KBM-7 (cell line): ENCODE measurements around the gene GSAP.

Experiments used
- DNase-seq: peaks from one replicate; pipeline ENCODE4 v3.0.0-alpha.2; 2015
- in situ Hi-C: fragments of 300-500 bp; cut with MboI; formaldehyde crosslinking; loops from 2 replicates; pipeline ENCODE4 v1.14.3; 2020; ENCODE audit warnings: low sequenced_read_pairs, low pct_unique_long_range_greater_than_20kb, mixed read lengths

GSAP gene

GRCh38 chr7:77413861-77414424 lies 2.2 kb downstream of the GSAP start:
- no peak for DNase-seq
- in situ Hi-C loops, result no loop called here

DNA sequence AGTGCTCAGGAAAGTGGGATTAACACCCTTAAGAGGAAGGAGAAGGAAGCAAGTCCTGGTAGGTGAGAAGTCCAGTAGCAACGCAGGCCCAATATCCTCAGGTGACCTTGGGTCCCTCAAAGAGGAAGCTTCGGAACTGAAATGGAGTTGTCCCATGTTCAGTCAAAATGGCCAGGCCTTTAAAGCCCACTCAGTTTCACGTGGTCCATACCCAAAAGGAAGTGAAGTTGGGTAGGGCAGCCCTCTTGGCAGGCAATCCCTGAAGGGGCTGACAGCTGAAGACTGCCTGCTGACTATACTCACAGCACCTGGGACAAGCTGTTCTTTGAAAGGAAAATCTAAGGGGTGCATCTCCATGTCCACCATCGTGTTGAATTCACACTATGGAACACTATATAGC lies 3.0 kb downstream of the GSAP start:
- DNase-seq, result no peak
- in situ Hi-C loops, result no loop called here

GRCh38 chr7:77409739-77410547 lies 6.2 kb downstream of the GSAP start:
- in situ Hi-C loops, result no loop called here
- DNase-seq, result no peak

- DNase-seq, result no peak
These were observed 7.0 kb downstream of the GSAP start for GRCh38 chr7:77409005-77409738.

GRCh38 chr7:77407906-77408305 lies 8.2 kb downstream of the GSAP start:
- DNase-seq, result no peak
- in situ Hi-C loops, result no loop called here

More at GRCh38 chr7:77409005-77409738, 7.0 kb downstream of the GSAP start:
- in situ Hi-C loops, result no loop called here

GRCh38 chr7:77406421-77406820 lies 9.7 kb downstream of the GSAP start:
- DNase-seq, result no peak
- in situ Hi-C loops, result no loop called here

GRCh38 chr7:77404641-77405040 lies 11.5 kb downstream of the GSAP start:
- in situ Hi-C loops, result no loop called here
- no peak for DNase-seq

GRCh38 chr7:77403957-77404356 lies 12.2 kb downstream of the GSAP start:
- in situ Hi-C loops, result no loop called here
- DNase-seq, result no peak

DNA sequence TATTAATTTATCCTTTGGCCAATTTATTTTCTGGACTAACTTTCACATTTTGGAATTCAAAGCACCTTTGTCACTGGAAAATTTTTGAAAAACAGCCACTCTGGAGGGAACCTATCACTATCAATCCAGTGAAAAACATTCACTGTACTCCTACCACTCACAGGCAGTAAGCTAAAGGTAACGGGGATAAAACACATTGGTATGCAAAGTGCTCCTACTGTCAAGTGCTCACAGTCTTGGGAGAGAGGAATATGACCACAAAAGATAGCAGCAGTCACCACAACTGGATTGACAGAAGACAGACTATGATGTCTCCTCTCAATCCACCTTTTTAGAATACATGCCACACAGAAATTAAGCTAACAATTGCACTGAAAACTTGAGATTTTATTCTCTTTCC lies 13.3 kb downstream of the GSAP start:
- in situ Hi-C loops, result no loop called here
- DNase-seq, result no peak

- in situ Hi-C loops, result no loop called here
- no peak for DNase-seq
These were observed 15.1 kb downstream of the GSAP start for GRCh38 chr7:77401002-77401401.

DNA sequence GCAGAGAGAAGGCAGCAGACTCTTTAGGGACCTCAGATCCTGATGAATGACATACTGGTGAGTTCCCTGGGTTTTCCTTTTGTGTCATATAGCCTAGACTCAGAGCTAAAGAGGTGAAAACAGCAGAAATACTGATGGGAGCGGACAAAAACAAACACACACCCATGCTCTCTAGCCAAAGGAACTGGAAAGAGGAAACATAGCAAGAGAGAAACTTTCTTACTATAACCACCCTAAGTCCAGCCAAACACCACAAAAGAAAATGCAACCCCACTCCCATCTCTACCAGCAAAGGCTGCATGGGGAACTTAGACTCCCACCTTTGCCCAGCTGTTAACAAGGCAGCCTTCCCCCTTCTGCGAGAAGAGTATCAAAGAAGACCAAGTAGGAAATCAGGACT lies 16.3 kb downstream of the GSAP start:
- no peak for DNase-seq
- in situ Hi-C loops, result no loop called here

GRCh38 chr7:77396894-77397547 lies 19.1 kb downstream of the GSAP start:
- DNase-seq, result no peak
- in situ Hi-C loops, result no loop called here

- DNase-seq, result no peak
- in situ Hi-C loops, result no loop called here
These were observed 20.5 kb downstream of the GSAP start for GRCh38 chr7:77395626-77396025.

GRCh38 chr7:77393954-77394353 lies 22.2 kb downstream of the GSAP start:
- no peak for DNase-seq
- in situ Hi-C loops, result no loop called here

GRCh38 chr7:77393261-77393660 lies 22.9 kb downstream of the GSAP start:
- in situ Hi-C loops, result no loop called here
- no peak for DNase-seq

DNA sequence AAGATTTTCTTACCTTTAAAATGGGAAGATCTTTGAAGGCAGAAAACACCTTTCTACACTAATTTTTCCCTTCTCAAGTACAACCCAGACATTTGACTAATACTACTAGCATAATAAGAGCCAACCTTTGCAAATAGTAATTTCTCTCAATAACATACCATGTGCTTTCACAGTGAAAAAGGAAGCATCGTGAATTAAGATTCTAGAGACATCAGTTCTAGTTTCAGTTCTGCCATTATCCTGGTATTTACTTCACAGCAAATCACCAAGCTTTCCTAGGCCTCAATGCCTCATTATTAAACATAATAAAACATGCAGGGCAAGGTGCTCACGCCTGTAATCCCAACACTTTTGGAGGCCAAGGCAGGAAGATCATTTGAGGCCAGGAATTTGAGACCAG lies 24.9 kb downstream of the GSAP start:
- DNase-seq, result no peak

DNA sequence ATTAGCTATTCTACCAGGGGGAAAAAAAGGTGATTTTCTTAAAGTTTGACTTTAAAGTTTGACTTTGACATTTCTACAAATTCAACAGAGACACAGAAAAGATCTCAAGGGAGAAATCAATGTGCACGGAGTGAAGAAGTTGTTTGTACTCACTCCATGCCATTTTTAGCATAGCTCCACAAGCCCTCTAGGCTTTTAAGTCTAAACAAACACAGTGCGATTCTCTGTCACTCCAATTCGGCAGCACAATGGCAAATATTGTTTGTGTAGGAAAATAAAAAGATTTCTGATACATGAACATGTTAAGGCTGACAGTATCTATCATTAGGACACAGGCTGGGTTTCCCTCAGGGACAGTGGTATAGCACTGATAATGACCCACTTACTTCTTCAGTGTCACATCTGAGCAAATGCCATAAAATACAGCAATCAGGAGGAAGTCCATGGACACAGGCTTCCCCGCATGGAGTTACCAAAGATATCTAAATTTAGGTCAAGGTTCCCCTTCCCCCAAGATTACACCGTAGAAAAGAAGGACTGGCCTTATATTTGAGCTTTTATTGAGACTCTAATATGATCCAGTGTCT lies 28.0 kb downstream of the GSAP start:
- in situ Hi-C loops, result no loop called here
- no peak for DNase-seq

More for the DNA sequence above, 24.9 kb downstream of the GSAP start:
- in situ Hi-C loops, result no loop called here

- no peak for DNase-seq
These were observed 29.9 kb downstream of the GSAP start for GRCh38 chr7:77386165-77386822.

GRCh38 chr7:77383333-77383740 lies 32.8 kb downstream of the GSAP start:
- in situ Hi-C loops, result no loop called here
- DNase-seq, result no peak

More at GRCh38 chr7:77386165-77386822, 29.9 kb downstream of the GSAP start:
- in situ Hi-C loops, result no loop called here
